GM18519 (cell line): ENCODE results near the gene MYL7.
"Not testable (repeated sequence)": the region's sequence is repeated elsewhere in the genome, so short reads cannot be mapped to it uniquely, and the experiment has no call there.

Experiments
- ATAC-seq: cut with Tn5 transposase; IDR thresholded peaks from one replicate; pipeline ENCODE4 v1.9.1; 2021; ENCODE audit warnings: mild to moderate bottlenecking, moderate library complexity; ENCODE audit not compliant: unreplicated experiment, low FRiP score

The MYL7 gene, protein sequence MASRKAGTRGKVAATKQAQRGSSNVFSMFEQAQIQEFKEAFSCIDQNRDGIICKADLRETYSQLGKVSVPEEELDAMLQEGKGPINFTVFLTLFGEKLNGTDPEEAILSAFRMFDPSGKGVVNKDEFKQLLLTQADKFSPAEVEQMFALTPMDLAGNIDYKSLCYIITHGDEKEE

DNA sequence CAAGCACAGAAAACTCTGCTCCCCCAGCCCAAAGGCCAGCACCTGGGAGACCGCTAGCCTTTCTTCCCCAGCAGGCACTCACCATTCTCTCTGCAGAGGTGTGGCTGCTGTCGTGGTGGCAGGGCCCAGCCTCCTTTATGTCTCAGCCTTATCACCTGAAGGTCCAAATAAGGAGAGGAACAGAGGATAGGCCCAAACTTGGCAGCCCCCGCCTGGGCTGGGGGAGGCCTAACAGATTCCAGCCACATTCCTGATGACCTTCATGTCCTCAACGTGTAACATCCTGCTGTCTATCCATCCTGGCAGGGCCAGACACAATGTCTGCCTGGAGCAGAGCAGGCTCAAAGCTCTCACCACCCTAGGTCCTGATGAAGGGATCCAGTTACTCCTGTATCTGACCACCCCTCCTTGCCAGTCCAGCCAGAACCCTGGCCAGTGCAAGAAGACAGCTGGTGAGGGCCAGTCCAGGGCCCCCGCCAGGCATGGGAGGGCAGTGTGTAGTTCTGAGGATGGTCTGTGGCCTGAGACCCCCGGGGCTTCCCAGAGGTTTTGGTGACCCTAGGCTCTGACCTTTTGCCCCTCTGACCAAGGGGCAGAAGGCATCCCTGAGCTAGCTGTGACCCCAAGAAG is at the start of gene MYL7:
Gene MYL7 (minus strand): TSS at position 112 of the 630 bp plus-strand sequence. CDS start 27 bp downstream, at position 85.
- ATAC-seq: no peak

DNA sequence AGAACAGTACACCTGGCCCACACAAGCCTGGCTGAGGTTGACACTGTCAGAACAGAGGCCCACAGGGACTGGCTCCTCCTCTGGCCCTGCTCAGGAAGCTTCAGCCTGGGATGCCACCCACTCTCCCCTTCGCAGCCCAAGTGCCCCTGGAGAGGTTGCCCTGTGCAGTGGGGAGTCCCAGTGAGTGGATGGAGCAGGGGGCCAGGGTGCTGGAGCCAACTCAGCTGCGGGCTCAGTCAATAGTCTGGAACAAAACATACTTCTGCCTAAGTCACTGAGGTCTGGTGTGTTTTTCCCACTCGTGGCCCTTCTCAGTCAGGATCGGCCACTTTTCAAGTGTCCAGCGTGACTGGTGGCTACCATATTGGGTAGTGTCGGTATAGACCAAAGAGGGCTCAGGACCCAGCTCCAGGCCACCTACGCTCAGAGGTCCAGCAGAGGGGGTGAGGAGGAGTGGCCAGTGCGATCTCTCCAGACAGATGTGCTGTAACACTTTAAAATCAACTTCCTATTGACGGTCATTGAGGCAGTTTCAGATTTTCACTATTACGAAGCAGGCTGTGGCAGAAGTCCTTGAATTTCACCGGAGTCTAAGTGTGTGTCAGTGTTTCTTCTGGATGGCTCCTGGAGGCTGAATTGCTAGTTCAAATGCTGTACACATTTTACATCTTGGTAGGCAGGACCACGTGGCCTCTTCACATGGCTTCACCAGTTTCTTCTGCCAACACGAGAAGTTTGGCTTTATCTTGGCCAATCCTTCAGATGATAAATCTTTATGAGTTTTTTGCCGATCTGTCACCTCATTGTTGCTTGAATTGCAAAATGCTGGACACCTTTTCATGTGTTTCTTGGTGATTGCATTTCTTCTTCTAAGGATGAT is 49.1 kb upstream of the MYL7 start:
- no peak for ATAC-seq

DNA sequence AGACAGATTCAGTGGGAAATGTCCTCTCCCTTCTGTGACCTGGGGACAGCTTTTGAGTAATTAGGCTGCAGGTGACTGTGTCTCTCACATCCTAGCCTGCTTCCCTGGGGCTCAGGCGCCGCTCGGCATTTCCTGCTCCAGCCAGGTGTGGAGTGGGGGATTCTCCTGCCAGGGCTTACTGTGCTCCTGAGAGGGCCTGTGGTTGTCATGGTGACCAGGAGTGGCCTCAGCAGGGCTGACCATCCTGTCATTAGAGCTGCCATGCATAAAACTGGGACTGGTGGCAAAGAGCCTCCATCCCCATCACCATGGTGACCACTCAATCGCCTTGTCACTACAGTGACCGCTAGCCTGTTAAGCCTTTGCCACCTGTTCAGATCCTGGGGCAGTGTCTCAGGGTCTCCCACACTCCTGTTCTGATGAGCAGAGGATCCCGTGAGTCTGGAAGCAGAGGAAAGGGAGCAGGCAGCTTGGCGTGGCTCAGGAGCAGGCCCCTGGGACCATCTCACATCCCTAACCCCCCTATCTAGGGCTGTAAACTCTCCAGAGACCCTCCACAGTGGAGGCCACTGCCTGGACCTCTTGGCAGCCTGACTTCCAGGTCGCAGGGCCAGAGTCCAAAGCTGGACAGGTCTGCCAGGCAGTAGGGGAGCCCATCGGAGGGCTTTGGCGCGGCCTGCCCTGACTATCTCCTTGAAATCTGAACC is 48.3 kb upstream of the MYL7 start, which contains the start of gene GCK:
Gene GCK (minus strand): TSS at position 154 of the 707 bp plus-strand sequence. CDS start 486 bp downstream, outside the sequence.
- no peak for ATAC-seq

DNA sequence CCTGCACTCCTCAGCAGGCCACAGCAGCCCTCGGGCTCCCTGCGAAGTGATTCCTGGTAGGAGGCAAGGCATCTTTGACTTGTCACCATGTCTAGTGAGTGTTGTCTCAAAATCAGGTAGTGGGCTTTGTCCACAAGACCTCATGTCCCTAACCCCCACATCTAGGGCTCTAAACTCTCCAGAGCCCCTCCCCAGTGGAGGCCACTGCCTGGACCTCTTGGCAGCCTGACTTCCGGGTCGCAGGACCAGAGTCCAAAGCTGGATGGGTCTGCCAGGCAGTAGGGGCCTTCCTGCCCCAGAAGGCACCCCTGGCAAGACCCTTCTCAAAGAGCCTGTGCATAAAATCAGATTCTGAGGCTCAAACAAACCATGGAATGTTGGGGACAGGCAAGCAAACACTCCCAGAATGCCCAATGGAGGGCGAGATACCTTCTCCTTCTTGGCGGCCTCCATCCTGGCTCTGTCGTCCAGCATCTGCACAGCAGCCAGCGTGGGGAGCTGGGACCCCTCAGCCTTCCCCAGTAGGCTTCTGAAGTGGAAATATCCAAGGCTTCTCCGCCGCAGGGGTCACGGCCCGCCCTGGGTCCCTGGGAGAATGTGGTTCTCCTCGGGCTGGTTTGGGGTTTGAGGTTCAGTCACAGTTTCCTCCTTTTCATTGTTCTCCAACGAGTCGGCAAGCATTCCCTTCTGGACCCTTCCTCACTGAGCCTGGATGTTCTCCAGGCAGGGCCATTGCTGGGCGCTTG is 47.5 kb upstream of the MYL7 start:
- no peak for ATAC-seq

DNA sequence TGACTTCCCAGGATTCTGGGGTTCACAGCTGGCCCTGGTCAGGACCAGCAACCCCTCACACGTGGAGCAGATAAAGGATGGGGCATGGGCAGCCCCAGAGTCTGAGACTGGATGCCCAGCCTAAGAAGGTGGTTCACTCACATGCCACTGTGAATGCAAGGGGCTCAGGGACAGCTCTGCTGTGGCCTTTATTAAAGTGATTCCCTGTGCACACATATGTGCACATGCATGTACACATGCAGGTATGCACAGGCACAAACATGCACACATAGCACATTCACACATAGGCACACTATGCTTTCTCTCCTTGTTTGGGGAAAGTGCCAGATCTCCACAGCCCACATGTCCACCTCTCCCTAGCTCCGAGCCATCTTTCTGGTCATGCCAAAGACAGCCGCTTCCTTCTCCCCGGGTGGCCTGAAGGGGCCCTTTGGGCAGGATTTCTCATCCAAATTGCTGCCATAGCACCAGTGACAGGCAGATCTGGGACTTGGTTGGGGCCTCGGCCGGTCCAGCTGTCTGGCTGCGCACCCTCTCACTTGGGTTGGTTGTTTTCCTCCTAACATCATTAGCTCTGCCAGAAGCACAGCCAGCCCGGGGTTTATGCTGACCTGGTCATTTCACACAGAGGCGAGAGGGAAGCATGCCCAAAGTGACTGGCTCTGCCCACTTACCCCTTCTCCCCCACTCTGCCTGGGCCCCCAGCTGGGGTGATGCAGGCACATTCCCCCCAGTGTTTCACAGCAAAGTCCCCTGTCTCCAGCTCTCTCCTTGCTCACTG is 46.7 kb upstream of the MYL7 start:
- ATAC-seq: no peak

DNA sequence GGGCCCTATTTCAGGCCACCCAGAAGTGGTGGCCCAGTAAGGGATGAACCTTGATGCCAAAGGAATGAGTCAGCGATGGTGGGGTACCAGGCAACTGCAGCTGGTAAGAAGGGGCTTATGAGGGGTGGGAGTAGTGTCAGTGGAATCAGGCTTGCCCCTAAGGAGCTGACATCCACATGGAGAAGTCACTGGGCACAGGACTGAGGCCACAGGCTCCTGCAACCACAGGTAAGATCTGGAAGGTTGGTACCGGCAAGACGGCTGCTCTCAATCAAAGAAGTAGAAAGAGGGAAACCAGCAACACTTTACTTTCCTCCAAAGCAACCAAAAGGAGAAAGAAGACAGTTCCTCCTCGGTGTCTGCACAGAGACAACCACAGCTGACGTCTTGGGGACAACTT is 45.6 kb upstream of the MYL7 start:
- no peak for ATAC-seq

DNA sequence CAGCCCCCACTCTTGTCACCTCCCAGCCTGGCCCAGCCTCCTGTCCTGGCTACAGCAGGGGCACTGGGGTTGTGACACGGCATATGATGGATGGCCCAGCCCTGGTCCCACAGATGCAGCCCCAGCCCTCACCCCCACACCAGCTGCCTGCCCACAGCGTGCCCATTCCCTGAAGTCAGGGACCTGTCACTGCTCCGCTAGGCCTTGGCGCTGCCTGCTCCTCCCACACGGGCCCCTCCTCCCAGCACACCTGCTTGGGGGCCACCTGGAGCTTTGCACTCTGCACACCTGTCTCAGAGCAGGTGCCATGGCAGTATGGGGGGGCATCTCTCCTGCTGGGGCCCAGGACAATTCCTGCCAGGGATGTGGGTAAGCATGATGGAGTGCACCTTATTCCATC is 44.6 kb upstream of the MYL7 start:
- ATAC-seq: no peak

DNA sequence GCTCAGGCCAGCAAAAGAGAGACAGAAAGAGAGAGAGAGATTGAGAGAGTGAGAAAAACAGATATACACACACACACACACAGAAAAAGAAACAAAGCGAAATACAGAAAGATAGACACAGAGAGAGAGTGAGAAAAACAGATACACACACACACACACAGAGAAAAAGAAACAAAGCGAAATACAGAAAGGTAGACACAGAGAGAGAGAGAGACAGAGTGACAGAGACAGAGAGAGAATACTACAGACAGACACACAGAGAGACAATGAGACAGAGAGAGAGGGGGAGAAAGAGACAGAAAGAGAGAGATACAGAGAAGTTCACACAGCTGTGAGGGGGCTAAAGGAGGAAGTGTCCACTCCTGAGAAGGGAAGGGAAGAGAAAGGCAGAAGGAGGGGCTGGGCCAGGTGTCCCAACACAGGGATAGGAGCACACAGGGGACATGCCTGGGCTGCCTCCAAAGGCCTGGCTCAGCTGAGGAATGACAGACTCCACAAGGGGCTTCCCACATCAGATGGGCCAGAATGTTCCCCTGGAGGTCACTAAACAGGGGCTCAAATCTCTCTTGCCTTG is 43.8 kb upstream of the MYL7 start:
- no peak for ATAC-seq

DNA sequence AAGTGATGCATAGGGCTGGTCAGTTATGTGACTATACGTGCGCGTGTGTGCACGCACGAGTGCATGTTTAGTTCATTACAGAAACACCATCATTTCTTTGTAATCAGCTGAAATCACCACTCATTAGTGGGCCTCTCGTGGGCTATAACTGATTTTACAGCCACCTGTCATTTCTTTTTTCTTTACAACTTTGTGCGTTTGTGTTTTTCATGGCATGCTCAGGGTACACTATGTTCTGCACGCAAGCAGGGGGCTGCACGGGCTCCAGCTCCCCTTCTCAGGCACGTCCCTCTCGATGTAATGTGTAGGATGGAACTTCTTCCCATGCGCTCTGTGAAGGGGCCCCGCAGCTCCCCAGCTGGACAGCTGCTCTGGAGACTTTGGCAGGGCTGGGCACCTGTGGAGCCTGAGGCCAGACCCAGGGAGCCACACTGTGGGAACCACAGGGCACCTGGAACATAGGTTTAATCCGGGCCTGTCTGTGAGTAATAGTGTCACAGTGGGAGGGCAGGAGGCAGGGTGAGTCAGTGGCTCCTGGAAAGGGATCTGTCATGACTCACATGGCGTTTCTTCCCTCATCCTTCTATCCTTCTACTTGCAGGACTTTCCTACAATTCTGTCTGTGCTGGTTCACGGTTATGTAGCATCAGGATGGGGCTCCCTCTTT is 43.2 kb upstream of the MYL7 start:
- ATAC-seq: no peak

DNA sequence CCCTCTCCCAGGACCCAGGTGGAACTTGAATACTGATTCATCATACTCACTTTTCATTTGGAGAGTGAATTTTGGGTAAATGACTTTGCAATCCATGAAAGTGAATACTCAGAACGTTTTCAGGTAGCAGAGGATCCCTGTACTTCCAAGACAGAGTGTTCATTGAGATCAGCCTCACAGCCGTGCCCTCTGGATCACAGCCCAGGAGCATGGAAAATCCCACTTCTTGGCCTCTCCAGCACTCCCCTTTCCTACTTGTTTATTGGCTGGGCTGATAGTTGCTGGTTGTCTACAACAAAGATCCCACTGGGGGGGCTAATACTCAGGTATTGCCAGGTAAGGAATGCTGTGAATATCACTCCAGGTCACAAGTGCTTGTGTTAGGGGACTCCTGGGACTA is 42.3 kb upstream of the MYL7 start:
- no peak for ATAC-seq

DNA sequence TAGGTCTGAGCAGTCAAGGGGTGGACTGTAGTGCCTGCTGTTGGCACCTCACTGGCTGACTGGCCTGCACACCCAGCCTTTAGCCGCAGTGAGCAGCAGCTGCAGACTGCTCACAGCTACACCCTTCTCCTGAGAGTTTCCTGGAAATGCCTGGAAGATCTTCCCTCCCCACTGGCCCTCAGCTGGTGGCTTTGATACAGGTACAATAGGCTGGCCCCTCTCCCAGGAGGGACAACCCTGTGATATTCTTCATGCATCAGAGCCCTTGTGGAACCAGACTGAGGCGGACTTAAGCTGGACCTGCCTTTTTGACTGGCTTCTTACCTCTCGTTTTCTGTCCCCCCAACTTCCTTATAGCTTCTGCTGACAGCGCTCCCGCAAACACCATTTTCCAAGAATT is 41.7 kb upstream of the MYL7 start:
- no peak for ATAC-seq

DNA sequence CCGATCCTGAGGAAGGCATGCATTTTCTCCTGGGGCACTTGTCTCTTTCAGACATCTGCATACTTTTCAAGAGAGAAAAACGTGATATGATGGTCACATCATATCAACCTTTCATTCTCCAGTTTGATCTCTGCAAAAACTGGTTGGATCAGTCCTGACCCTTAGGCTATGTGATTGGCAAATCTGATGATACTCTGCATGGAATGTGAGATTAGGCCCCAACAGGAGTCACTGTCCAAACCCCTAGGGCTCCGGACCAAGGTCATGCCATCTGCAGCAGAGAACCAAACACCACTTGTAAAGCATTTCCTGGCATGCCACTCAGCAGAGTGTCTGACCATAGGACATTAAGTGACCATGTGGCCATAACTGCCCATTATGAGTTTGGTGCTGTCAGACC is 39.5 kb upstream of the MYL7 start:
- no peak for ATAC-seq

DNA sequence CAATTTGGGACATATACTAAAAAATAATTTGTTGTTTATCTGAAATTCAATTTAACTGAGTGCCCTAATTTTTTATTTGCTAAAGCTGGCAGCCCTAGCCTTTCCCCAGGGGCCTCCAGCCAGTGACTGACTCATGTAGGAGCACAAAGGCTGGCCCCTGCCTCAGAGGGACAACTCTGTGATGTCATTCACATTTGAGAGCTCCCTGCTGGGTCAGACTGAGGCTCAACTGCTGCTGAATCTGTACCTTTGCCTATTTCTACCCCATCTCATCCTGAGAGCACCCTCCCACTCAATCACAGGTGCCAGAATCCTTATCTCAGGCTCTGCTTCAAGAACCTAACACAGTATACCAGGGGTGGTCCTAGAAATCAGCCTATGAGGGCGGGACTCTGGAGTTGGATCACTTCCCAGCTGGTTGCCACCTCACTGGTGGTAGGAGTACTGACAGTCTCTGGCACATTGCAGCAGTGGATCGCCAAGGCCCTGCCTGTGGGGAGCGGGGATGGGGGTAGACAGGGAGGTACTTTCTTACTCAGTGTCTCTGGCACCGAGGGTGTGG is 36.5 kb upstream of the MYL7 start:
- ATAC-seq: no peak

DNA sequence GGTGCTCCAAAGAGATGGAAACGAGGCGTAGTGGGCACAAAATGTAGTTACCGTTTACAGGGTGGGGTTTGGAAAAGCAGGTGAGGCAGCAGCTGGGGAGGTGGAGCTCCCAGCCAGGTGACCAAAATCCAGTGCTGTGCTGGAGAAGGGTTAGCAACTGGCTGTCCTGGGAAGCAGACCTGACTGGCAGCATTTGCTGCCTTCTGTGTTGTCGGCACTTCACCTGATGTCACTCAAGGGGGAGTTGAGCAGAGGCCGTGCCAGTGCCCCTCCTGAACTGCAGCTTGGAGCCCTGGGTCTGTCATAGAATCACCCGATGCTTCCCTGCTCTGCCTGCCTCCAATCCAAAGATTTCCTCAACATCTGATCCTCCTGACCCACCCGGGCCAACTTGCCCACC is 35.4 kb upstream of the MYL7 start:
- no peak for ATAC-seq

DNA sequence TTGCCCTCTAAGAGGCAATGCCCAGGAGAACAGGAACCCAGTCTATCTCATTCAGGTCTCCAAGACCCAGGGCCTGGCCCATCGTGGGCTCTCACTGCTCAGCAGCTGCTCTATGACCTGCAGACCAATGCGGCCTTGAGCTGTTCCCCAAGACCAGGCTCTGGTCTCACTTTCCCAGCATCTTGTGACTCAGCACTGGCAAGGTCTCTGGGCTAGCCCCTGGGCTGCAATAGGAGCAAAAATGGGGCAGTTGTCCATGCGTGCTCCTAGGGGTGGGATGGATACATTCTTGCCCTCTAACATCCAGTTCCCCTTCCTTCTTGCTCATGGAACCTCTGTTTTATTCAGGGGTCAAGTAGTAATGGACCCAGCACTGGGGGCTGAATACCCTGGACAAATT is 34.6 kb upstream of the MYL7 start:
- ATAC-seq: no peak

DNA sequence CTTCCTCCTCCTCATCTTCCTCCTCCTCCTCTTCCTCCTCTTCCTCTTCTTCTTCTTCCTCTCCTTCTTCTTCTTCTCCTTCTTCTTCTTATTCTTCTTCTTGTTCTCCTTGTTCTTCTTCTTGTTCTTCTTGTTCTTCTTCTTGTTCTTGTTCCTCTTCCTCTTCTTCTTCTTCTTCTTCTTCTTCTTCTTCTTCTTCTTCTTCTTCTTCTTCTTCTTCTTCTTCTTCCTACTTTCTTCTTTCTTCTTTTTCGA is 33.5 kb upstream of the MYL7 start:
- not testable (repeated sequence) for ATAC-seq

DNA sequence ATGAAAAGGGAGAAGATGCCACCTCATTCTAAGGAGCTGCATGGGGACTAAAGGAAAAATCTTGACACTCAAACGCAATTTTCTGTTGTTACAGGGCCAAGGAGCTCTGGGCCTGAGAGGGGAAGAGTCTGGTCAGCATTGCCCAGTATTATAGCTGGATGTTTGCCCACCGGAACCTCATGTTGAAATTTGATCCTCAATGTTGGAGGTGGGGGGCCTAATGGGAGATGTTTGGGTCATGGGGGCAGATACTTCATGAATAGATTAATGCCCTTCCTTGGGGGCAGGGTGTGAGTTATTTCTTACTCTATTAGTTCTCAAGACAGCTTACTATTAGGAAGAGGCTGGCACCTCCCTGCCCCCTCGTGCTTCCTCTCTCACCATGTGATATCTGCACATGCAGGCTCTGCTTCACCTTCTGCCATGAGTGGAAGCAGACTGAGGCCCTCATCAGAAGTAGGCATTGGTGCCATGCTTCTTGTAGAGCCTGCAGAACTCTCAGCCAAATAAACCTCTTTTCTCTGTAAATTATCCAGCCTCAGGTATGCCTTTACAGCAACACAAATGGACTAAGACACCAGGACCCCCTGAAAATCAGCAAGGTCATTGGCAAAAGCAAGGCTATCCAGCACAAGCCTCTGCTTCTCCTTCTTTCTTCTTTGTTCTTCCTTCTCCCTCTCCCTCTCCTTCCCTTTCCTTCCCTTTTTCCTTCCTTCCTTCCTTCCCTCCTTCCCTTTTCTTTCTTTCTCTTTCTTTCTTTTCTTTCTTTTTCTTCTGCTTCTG is 33.0 kb upstream of the MYL7 start:
- no peak for ATAC-seq
